NCI-H69 (cell line): ENCODE data around the gene CHRM2.

Experiments used
- DNase-seq: peaks from one replicate; lab custom pipeline; 2025; lab: John Stamatoyannopoulos, UW

Gene CHRM2

DNA sequence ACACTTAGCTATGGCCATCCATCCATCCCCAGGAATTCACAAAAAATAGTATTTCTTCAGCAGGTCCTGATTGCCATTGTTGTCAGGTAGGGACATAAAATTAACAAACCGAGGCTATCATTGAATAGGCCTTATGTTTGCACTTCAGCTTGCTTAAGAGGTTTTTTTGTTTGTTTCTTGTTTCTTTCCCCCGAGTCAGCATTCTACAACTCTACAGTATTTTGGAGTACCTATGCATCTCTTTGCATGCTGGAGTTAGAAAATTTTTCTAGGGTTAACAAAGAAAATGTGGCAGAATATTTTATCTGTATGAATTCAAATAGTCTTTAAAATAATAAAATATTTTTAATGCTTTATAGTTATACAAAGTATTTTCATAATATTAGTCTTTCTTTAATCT is 26.3 kb downstream of the CHRM2 start:
- no peak for DNase-seq

DNA sequence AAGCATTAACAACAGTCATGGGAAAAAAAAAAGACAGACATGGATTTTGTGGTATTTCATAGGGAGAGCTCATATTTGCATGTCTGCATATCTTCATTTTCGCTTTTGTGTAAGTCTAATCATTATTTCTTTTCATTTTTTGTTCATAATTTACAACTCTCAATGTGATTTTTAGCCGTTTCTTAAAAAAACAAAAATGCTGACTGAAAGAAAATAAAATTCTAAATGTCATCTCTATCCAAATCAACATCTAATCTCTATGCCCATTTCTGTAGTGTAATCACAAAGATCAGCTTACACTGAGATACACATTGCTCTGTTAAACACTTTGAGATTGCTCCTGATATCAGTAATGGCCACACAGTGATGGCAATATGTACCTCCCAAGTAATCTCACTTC is 29.2 kb downstream of the CHRM2 start:
- DNase-seq: no peak

DNA sequence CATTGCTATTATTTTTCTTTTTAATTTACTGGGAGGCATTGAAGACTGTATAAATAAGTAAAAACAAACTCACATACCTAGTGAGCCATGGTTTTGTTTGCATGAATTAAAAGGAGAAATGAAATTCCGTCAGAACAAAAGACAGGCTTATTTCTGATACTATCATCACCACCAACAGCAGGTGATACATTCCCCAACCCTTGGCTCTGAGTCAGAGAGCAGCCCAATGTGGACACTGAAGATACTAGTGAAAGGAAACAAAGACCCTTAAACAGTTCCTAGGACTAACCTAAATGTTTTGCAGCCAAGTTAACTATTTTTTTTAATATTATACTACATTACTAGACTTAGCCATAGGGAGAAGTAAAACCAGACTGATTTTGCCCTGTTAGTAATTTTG is 31.6 kb downstream of the CHRM2 start:
- no peak for DNase-seq

DNA sequence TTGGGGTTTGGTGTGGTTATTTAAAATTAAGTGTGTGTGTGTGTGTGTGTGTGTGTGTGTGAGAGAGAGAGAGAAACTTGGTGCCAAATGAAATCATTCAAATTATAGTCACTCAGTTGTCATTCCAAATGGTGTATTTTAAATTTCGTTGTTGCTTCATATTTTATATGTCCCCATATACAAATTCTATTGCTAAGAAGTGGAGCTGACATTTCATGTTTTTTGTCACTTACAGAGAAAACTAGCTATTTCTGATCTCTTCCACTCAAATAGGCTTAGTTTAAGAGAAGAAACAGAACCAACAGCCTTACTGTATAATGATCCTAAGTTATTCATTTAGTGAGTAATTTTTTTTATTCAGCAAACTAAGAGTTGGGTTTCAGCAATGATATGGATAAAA is 42.3 kb downstream of the CHRM2 start:
- DNase-seq: no peak

DNA sequence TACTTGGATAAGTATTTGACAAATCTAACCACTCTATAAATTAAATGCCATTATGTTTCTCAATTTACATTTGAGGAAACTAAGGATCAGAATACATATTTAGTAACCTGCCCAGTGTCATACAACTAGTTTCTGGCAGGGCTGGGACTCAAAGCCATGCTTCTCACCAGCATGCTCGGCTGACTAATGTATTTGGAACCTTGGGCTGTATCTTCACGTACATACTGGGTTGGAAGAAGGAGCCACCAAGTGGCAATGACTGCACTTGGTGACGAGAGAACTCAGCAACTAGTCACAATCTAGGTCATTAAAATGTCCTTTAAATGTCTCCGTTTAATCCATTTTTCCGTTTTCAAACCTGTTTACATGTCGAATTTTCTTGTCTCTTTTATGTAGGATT is 42.9 kb downstream of the CHRM2 start:
- DNase-seq: no peak

DNA sequence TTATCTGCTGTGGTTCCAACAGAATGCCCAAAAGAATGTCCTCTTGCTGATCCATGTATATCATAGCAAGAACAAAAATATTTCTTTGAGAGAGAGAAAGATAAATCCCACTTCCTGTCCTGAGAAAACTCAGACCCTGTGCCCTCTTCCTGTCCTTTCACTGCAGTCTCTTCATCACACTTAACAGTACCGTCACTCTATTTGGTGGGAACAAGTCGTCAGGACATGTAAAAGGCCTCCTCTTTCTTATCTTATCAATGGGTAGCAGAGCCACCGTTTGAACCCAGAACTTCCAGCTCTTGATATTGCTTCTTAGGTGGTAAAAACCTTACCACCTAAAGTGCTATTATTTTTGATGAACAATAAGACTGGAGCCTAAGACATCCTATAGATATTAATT is 43.9 kb downstream of the CHRM2 start:
- DNase-seq: no peak

DNA sequence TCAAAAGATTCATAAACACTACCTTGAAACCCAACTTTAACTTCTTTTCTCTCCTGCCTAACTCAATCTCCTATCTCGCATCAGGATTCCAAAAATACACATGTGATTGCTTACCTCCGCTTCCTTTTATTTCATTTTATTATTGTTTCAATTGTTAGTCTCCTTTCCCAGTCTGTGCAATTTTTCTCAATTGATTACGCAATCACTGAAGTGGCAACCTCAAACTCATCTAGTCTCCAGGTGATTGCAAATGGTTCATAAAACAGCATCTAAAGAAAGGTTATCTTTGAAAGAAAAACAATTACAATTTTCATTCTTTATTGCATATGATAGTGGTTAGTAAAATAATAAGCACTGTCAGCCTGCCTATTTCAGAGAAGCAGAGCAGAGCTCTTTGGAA is 45.6 kb downstream of the CHRM2 start:
- DNase-seq: no peak

DNA sequence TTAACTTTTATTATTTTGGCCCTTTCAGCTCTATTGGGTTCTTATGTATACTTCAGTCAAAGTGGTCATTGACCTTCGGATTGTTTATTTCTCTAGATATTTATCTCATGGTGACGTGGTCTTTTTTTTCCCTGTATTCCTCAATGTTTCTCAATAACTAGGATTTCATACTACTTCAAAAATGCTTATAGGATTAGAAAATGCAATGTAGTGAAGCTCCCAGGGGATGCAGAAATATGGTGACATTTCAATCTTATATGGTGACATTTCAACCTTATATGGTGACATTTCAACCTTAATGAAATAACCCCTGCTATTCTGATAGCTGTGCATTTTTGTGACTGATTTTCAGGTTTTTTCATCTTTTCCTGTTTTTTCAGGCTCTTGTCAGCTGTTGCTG is 51.4 kb downstream of the CHRM2 start:
- DNase-seq: no peak

DNA sequence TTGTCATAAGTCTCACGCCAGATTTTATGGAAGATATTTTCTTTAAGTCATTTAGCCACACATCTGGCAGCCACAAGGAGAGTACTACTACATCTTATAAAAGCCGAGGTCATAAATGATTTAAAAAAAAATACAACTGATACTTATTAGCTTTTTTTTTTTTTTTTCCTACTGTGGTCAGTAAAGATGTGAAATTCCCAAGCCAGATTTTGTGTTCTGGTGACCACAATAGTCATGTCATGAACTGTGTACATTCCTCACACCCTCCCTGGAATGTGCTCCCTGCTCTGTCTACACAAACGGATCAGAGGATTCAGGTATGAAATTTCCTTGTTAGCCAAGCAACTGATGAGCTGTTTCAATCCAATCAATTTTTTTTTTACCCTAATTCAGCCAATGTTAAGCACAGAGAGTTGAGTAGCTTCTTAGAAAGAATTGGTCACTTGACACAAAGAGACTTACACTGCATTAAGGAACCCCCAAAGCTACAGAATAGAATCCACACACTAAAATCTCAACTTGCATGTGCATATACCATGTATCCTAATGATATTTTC is 54.7 kb downstream of the CHRM2 start:
- no peak for DNase-seq

DNA sequence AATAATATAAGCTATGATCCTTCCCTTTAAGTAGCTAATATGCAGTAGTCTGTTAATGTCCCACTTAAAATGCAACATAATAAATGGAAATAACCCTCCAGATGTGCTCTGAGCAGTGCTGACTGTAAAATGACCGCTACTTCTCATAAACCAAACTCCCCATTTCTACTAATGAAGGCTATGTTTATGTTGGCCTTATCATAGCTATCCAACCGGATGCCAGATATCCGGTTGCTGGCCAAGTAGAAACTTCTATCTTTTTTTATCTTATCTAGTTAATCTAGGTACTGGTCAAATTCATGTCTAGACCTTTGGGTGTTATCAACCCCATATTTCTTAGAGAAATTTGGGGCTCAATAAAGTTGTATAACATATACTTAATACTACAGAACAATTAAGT is 56.6 kb downstream of the CHRM2 start:
- no peak for DNase-seq

DNA sequence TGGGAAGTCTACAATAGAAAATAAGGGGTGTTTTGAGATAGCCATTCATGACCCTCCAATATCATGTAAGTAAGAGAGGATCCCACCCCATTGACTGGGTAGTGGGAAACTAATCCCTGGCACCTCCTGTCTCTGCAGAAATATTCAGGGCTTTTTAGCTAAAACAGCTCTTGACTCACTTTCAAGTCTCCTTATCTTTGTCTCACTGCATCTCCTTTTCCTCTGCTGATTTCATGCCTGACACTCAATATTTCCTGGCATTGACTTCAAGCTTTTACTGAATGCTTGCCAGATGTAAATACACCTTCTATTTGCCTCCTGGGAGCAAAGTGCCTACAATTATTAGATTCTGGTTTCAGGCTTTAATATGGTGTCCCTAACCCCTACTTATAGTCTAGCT is 57.1 kb downstream of the CHRM2 start:
- DNase-seq: no peak

DNA sequence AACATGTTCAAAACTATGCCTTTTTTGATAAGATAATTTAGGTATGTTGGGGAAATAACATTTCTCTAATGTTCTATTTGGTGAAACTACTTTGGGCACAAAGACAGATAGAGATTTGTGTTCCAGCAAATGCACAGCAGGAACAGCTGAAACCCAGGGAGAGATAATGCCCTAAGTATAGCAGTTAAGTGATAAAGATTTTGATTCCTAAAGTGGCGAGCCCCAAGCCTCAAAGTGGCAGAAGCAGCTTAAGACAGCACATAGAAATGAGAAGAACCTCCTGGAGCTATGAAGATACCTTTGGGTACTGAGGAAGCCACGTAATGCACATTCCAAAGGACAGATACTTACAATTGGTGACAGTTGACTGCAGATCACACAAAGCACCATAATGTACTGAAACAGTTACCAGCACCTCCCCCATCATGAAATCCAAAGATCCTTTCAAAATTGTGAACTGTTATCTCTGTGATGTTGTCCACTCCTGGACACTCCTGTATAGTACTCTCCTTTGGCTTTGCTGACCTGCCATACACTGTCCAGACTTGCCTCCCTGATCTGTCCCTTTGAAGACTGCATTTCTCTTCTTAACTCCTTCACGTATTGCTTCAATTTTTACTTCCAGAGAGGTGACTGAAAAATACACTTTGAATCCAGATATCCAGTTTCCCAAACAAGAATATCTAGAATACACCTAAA is 62.9 kb downstream of the CHRM2 start:
- DNase-seq: no peak

DNA sequence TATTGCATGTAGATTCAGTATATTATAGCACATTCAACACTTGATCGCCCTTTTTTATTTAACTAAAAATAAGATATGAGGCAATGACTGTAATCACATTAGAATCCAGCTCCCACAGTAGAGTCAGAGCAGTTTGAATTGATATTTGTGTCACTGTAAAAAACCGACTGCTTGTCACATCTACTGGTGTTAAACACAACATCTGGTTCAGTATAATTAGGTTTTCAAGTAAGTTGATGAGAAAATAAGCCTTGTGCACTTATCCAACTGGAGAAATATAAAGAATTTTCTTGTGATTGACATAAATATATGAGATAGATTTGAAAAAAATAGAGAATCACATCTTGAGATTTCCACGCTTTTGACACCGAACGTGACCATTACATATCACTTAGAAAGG is 69.0 kb downstream of the CHRM2 start:
- no peak for DNase-seq

DNA sequence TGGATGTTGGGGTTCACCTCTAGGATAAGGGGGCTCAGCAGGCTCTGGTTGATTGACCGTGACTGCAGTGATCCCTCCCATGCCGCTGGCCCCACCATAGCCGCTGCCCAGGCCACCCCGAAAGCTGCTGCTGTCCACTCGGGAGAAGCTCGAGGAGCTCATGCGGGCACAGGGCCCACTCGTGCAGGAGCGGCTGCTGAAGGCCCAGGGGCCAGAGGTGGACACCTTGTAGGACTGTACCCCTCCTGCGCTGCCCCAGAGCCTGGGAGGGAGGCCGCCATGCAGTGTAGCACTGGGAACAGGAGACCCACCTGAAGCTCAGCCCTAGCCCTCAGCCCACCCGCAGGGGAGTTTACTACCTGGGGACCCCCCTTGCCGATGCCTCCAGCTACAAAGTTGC is 70.0 kb downstream of the CHRM2 start:
- no peak for DNase-seq

DNA sequence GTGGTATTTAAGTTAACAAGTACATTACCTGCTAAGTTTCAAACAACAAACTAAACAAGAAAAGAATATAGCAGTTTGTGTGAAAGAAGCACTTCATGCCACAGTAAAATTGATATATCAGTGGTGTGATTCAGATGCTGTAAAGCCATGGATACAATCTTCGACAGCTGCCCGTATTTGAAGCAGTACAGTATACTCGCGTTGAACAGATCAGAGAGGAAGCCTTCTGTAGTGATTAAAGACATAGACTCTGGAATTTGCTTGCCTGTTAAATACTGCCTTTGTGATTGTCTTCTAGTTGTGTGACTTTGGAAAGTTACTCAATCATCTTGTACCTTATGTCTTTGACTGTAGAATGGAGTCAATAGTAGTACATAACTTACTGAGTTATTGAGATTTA is 71.7 kb downstream of the CHRM2 start:
- no peak for DNase-seq

DNA sequence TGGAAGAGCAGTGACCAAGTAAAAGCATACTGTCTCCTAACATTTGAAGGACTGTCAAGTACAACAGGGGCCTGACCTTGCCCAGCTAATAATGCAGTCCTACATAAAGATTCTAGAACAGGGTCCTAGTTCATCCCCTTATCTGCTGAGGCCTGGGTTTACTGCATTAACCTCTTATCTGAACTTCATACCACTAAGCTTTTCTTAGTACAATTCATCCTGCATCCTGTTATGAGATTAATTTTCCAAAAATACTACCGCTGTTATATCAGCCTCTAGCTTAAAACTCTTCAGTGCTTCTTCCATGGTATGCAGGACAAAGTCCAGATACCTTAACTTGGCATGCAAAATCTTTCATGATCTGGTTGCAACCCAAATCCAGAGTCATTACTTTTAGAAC is 72.5 kb downstream of the CHRM2 start:
- DNase-seq: no peak

DNA sequence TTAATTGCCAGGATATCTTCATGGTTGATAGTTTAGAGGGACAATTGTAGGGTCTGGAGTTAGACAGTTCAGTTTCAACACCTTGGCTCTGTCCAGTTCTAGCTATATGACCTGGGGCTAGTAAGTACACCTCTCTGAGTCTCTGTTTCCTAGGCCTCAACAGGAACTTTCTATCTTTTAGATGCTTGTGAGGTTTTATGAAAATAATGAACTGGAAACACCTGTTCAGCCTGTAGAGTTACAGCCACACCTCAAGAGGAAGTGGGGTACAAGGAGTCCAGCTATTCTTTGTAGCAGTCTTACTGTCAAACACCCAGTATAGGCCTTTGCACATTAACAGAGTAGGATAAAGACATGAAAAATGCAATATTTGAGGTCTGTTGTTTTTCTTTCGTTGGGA is 73.4 kb downstream of the CHRM2 start:
- DNase-seq: no peak

DNA sequence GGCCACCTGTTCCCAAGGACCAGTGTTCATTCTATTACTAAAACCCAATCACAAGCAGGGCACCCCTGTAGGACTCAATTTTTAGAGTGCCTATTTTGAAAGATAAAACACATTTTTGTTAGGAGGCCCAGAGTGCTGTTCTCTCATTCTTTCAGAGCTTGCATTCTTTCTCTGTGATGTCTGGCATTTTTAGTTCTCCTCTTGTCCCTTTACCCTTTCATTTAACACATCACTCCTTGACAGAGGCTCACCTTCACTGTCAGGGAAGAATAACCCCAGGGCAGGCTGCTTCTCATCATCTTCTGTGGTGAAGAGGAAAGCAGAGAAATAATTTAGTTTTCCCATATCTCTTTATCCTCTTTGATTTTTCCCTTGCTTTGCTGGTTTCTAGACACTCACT is 73.9 kb downstream of the CHRM2 start:
- no peak for DNase-seq

DNA sequence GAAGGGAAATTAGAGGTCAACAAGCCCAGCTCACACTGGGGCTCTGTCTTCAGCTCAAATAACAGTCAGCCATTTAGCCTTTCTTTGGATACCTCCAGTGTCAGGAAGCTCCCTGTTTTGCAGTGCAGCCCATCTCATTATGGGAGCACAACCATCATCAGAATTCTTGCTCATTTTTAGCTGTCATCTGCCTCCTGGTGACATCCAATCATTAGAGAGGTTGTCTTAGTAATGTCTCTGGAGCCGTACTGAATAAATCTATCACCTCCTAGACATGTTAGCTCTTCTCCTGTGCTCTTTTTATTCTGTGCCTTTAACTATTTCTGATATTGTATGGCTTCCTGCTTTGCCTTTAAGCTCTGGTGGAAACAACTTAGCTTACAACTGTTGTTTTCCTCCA is 74.5 kb downstream of the CHRM2 start:
- no peak for DNase-seq

DNA sequence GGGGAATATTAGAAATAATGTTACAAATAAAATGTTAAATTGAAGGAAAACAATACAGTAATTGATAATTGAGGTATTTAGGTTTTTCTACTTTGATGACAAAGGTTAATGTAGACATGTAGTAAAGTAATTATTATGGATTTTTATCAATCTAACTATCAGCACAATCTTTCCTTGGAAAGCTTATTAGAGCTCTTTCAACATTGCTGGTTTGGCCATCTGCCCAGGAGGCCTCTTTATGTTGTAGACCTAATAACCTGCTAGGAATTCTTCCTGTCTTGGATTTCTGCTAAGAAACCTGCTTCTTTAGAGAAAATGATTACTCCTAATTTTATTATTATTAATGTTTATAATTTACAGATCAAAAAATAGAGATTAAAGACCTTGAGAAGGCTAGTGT is 78.9 kb downstream of the CHRM2 start:
- DNase-seq: no peak

DNA sequence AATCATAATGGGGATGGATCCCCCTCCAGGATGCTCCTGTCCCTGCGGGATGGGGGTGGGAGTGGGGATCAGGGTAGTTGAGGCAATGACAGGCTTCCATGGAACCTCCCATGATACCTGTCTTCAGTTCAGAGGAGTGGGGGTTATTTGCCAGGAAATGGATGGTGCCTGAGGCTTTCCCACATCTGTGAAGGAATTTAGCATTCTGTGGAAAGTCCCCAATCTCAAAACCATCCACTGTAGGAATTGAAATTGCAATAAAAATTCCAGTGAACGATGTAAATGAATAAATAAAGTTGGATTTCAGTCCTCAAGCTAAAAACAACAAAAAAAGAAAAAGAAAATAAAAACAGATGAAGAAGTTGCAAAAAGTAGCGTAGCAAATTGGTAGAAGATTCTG is 81.9 kb downstream of the CHRM2 start:
- DNase-seq: no peak

DNA sequence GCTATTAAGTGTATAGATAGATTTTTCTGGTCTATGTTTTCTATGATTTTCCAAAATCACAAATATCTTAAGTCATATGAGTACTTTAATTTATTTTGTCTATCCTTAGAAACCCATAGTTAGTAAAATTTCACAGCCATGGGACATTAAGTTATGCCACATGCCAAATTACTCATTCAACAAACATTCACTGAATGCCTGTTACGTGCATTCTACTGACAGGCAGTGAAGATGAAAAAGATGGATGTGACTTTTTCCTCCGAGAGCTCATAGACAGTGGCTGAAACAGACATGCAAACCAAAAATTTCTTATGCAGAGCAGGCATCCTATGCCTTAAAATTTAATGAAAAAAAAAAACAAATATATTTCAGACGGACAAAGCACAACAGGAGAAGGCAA is 84.9 kb downstream of the CHRM2 start:
- DNase-seq: no peak

DNA sequence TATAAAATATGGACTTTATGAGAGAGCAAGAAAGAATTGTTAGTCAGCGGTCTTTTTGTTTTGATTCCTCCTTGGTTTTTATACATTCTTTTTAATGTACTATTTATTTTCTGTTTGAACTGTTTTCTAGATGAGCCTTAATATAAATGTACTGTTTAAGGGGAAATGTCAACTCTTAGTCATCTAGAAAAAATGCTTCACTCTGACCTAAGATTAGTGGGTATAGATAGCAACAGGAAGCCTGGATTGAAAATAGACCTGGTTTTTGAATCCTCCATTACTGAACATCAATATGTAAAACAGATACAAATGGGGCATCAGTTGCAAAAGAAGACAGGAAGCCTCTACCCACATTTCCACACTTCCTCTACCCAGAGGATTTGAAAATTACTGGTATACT is 87.8 kb downstream of the CHRM2 start:
- DNase-seq: no peak

DNA sequence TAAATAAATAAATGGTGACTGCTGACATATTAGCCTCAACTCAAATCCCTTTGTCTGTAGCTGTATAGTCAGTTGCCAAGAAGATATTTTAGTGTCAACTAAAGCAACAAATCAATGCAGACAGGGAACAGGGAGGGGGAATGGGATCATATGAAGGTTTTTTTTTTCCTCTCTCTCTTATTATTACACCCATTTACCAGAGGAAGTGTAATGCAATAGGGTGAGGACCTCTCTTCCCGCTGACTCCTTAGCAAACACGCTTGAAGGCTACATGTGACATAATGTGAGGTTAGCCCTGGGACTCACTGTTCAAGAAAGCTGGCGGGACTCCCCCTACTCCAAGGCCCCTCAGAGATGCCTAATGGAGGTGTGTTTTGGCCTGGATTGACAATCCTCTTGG is 88.2 kb downstream of the CHRM2 start:
- no peak for DNase-seq

DNA sequence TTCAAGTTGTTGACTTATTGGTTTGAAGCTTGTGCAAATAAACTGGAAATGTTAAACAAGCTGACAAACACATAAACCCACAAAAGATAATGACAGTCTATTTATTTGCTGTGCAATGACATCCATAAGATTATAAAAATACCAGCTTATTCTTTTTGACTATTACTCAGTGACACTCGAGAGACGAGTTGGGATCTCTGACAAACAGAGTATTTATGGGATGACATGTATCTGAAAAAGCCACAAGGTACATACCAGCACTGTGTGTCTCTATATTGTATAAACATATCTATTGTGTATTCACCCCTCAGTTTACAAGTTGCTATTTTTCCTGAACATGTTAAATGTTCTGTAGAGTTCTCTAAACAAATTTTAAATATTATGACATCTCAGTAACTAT is 88.9 kb downstream of the CHRM2 start:
- DNase-seq: no peak
